Measurements from ENCODE around the gene DMD.

The DMD gene

DNA sequence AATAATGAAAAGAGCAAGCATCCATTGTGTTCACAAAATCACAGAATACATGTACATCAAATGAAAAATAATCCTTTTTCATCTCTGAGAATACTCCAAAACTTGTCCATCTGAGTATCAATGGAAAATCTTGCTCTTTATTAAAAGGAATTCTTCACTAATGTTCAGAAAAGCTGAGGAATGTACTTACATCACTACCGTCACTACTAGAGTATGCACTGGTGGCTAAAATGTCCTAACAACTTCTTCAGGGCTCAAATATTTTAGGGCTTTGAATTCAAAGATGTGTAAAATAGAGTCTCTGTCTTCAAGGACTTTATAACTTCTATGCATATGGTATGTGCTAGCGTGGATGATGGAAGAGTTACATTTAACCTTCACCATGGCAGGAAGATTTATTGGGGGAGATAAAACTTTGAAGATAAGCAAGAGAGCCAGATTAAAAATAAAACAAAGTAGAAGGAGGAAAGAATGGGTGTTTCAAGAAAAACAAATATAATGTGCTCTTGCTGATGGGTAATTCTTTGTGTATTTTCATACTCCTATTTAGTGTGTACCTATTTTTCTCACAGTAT, 55.1 kb downstream of the DMD start:
- Histone ChIP-seq H3F3A (ENCODE audit: insufficient read depth, low read length) (no peaks in the 10 kb centered on the region), H3K4me3 (ENCODE audit: low read length) (no peak overlapping the region), H4K20me1 (ENCODE audit: insufficient read depth, low read length) (no peaks in the 10 kb centered on the region), H3K27ac (ENCODE audit: low read length) (no peak overlapping the region), H3K9me3 (replicated peaks; ENCODE audit: insufficient read depth, low read length) (no peaks in the 10 kb centered on the region), H3K4me1 (ENCODE audit: low read length) (no peaks in the 10 kb centered on the region), H3K36me3 (replicated peaks; ENCODE audit: insufficient read depth, low read length) (no peaks in the 10 kb centered on the region), H3K9ac (ENCODE audit: low read length) (no peak overlapping the region), H3K27me3 (replicated peaks; ENCODE audit: insufficient read depth, low read length) (no peaks in the 10 kb centered on the region), H3K79me2 (ENCODE audit: low read length) (no peaks in the 10 kb centered on the region), H3K9me2 (replicated peaks; ENCODE audit: insufficient read depth, low read length) (no peaks in the 10 kb centered on the region), H3K4me2 (ENCODE audit: low read depth, low read length) (no peak overlapping the region), H2AFZ (ENCODE audit: low read length) (no peak overlapping the region)
- DNase-seq, result no peak
- TF ChIP-seq EZH2phosphoT487 (IDR thresholded peaks at IDR 0.05; ENCODE audit: low read length), result no peak
- TF ChIP-seq, protein P1, sequence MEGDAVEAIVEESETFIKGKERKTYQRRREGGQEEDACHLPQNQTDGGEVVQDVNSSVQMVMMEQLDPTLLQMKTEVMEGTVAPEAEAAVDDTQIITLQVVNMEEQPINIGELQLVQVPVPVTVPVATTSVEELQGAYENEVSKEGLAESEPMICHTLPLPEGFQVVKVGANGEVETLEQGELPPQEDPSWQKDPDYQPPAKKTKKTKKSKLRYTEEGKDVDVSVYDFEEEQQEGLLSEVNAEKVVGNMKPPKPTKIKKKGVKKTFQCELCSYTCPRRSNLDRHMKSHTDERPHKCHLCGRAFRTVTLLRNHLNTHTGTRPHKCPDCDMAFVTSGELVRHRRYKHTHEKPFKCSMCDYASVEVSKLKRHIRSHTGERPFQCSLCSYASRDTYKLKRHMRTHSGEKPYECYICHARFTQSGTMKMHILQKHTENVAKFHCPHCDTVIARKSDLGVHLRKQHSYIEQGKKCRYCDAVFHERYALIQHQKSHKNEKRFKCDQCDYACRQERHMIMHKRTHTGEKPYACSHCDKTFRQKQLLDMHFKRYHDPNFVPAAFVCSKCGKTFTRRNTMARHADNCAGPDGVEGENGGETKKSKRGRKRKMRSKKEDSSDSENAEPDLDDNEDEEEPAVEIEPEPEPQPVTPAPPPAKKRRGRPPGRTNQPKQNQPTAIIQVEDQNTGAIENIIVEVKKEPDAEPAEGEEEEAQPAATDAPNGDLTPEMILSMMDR (IDR thresholded peaks at IDR 0.05; ENCODE audit: low read length), result no peak
- TF ChIP-seq EZH2 (optimal IDR thresholded peaks at IDR 0.05; ENCODE audit: low read depth, low read length), result no peak

DNA sequence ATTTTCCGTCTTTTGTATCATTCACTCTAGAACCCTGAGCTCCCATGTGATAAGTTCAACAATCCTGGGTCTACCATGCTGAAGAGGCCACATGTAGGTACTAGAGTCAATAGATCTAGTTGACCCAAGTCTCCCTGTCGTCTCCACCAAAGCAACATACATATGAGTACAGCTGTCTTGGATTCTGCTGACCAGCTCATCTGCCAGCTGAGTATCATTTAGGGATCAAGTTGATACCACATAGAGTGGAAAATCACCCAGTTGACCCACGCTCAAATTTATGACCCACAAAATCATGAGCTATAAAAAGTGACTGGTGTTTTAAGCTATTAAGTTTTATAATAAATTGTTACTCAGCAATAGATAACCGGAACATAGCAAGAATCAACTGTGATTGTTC, 61.8 kb downstream of the DMD start:
- H2AFZ ChIP-seq (ENCODE audit: low read length), result no peak overlapping the region
- no peaks in the 10 kb centered on the region for H3K4me1 ChIP-seq (ENCODE audit: low read length)
- H3K9me3 ChIP-seq (replicated peaks; ENCODE audit: insufficient read depth, low read length), result no peaks in the 10 kb centered on the region
- H3K9me2 ChIP-seq (replicated peaks; ENCODE audit: insufficient read depth, low read length), result no peaks in the 10 kb centered on the region
- no peaks in the 10 kb centered on the region for H3F3A ChIP-seq (ENCODE audit: insufficient read depth, low read length)
- H3K79me2 ChIP-seq (ENCODE audit: low read length), result no peaks in the 10 kb centered on the region
- no peak for DNase-seq
- no peak overlapping the region for H3K4me2 ChIP-seq (ENCODE audit: low read depth, low read length)
- TF ChIP-seq, protein P1 (IDR thresholded peaks at IDR 0.05; ENCODE audit: low read length), result no peak
- no peak for TF ChIP-seq EZH2phosphoT487 (IDR thresholded peaks at IDR 0.05; ENCODE audit: low read length)
- no peak for TF ChIP-seq EZH2 (optimal IDR thresholded peaks at IDR 0.05; ENCODE audit: low read depth, low read length)
- H3K27ac ChIP-seq (ENCODE audit: low read length), result no peak overlapping the region
- no peak overlapping the region for H3K4me3 ChIP-seq (ENCODE audit: low read length)
- no peaks in the 10 kb centered on the region for H3K27me3 ChIP-seq (replicated peaks; ENCODE audit: insufficient read depth, low read length)
- H3K36me3 ChIP-seq (replicated peaks; ENCODE audit: insufficient read depth, low read length), result no peaks in the 10 kb centered on the region
- no peak overlapping the region for H3K9ac ChIP-seq (ENCODE audit: low read length)
- H4K20me1 ChIP-seq (ENCODE audit: insufficient read depth, low read length), result no peaks in the 10 kb centered on the region

DNA sequence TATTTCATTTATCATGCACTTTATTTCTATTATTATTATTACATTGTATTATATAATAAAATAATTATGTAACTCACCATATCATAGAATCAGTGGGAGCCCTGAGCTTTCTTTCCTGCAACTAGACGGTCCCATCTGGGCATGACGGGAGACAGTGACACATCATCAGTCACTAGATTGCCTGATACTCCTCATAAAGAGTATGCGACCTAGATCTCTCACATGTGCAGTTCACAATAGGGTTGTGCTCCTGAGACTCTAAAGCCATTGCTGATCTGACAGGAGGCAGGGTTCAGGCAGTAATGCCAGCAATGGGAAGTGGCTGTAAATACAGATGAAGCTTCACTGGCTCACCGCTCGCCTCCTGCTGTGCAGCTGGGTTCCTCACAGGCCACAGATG, 62.3 kb downstream of the DMD start:
- no peak overlapping the region for H3K9ac ChIP-seq (ENCODE audit: low read length)
- H3K4me2 ChIP-seq (ENCODE audit: low read depth, low read length), result no peak overlapping the region
- no peaks in the 10 kb centered on the region for H3K79me2 ChIP-seq (ENCODE audit: low read length)
- H3K4me3 ChIP-seq (ENCODE audit: low read length), result no peak overlapping the region
- no peak for TF ChIP-seq EZH2phosphoT487 (IDR thresholded peaks at IDR 0.05; ENCODE audit: low read length)
- TF ChIP-seq EZH2 (optimal IDR thresholded peaks at IDR 0.05; ENCODE audit: low read depth, low read length), result no peak
- TF ChIP-seq, protein P1 (IDR thresholded peaks at IDR 0.05; ENCODE audit: low read length), result no peak
- H4K20me1 ChIP-seq (ENCODE audit: insufficient read depth, low read length), result no peaks in the 10 kb centered on the region
- no peaks in the 10 kb centered on the region for H3K9me2 ChIP-seq (replicated peaks; ENCODE audit: insufficient read depth, low read length)
- H3K4me1 ChIP-seq (ENCODE audit: low read length), result no peaks in the 10 kb centered on the region
- H3K9me3 ChIP-seq (replicated peaks; ENCODE audit: insufficient read depth, low read length), result no peaks in the 10 kb centered on the region
- H3K27me3 ChIP-seq (replicated peaks; ENCODE audit: insufficient read depth, low read length), result no peaks in the 10 kb centered on the region
- H3K27ac ChIP-seq (ENCODE audit: low read length), result no peak overlapping the region
- no peaks in the 10 kb centered on the region for H3F3A ChIP-seq (ENCODE audit: insufficient read depth, low read length)
- no peak overlapping the region for H2AFZ ChIP-seq (ENCODE audit: low read length)
- DNase-seq, result no peak
- H3K36me3 ChIP-seq (replicated peaks; ENCODE audit: insufficient read depth, low read length), result no peaks in the 10 kb centered on the region

Measured in MM.1S (cell line).